HG03565 (cell line): ENCODE data around the gene DLG5.

Experiments
- ATAC-seq: cut with Tn5 transposase; IDR thresholded peaks from one replicate; pipeline ENCODE4 v1.9.1; 2021; ENCODE audit warnings: mild to moderate bottlenecking, moderate library complexity; ENCODE audit not compliant: unreplicated experiment

Gene DLG5

GRCh38 chr10:77926566-77927401 is at the start of gene DLG5:
Gene DLG5, minus strand, starts transcription at chr10:77926755. Its CDS starts 235 bp downstream, at chr10:77926520.
- ATAC-seq = peak; percentile 33

GRCh38 chr10:77975086-77975666 is 48.6 kb upstream of the DLG5 start:
- no peak for ATAC-seq

GRCh38 chr10:77974396-77975074 is 48.0 kb upstream of the DLG5 start:
- no peak for ATAC-seq

GRCh38 chr10:77973276-77973675 is 46.7 kb upstream of the DLG5 start:
- ATAC-seq = no peak

- ATAC-seq = no peak
Observed at GRCh38 chr10:77972148-77972547, 45.6 kb upstream of the DLG5 start.

- ATAC-seq = no peak
Observed at GRCh38 chr10:77971804-77972144, 45.2 kb upstream of the DLG5 start.

- ATAC-seq = no peak
Observed at GRCh38 chr10:77970869-77971803, 44.6 kb upstream of the DLG5 start.

- ATAC-seq = no peak
Observed at GRCh38 chr10:77969114-77969513, 42.6 kb upstream of the DLG5 start.

GRCh38 chr10:77967611-77968022 is 41.1 kb upstream of the DLG5 start:
- no peak for ATAC-seq

GRCh38 chr10:77965294-77965693 is 38.7 kb upstream of the DLG5 start:
- no peak for ATAC-seq

- no peak for ATAC-seq
Observed at GRCh38 chr10:77964811-77965210, 38.3 kb upstream of the DLG5 start.

- no peak for ATAC-seq
Observed at GRCh38 chr10:77963901-77964300, 37.3 kb upstream of the DLG5 start.

GRCh38 chr10:77962350-77963146 is 36.0 kb upstream of the DLG5 start:
- no peak for ATAC-seq

- ATAC-seq = no peak
Observed at GRCh38 chr10:77961668-77962067, 35.1 kb upstream of the DLG5 start.

- ATAC-seq = no peak
Observed at GRCh38 chr10:77960829-77961329, 34.3 kb upstream of the DLG5 start.

GRCh38 chr10:77959887-77960455 is 33.4 kb upstream of the DLG5 start:
- ATAC-seq = no peak

GRCh38 chr10:77959384-77959783 is 32.8 kb upstream of the DLG5 start:
- ATAC-seq = no peak

GRCh38 chr10:77955136-77955535 is 28.6 kb upstream of the DLG5 start:
- no peak for ATAC-seq

GRCh38 chr10:77949167-77949566 is 22.6 kb upstream of the DLG5 start:
- no peak for ATAC-seq

- ATAC-seq = no peak
Observed at GRCh38 chr10:77946084-77946483, 19.5 kb upstream of the DLG5 start.
